Body of pancreas (tissue), 4 donors: Measurements from ENCODE around the gene RBBP8NL.

ENCODE experiments used
- POLR2A ChIP-seq, 3 donors: fragments of 450-650 bp; IDR thresholded peaks; one replicate each; pipeline ENCODE4 v1.6.1; 2016; ENCODE audit warnings: antibody characterized with exemption in 3 of 3, mild to moderate bottlenecking in 2 of 3
- TF ChIP-seq, protein P1 (sequence below), 7 experiments: fragments of 450-650 bp in 4 of 7; fragments of 200-600 bp in 3 of 7; sonication (generic) in 3 of 7; IDR thresholded peaks; one replicate each; pipeline ENCODE4 v1.5.1; 2016 to 2019; ENCODE audit warnings: antibody characterized with exemption in 7 of 7

DNA sequence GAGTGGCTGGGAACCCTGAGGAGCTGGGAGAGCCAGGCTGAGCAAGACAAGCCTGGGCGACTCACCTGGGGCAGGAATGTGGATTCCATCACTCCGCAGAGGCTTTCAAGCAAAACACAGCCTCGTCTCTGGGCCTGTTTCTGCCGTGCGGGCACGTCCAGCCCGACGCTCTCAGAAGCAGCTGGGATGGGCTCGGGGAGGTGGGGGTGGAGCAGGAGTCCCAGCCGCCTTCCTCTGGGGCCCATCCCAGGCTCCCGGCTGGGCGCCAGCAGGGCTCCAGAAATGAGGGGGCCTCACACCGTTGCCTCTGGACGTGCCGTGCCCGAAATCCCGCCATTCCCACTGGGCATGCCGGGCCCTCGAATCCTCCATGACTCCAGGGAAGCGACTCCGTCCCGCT is 49.1 kb downstream of the RBBP8NL start:
- no peak for TF ChIP-seq POLR2A (IDR thresholded peaks at IDR 0.05)
- TF ChIP-seq, protein P1, sequence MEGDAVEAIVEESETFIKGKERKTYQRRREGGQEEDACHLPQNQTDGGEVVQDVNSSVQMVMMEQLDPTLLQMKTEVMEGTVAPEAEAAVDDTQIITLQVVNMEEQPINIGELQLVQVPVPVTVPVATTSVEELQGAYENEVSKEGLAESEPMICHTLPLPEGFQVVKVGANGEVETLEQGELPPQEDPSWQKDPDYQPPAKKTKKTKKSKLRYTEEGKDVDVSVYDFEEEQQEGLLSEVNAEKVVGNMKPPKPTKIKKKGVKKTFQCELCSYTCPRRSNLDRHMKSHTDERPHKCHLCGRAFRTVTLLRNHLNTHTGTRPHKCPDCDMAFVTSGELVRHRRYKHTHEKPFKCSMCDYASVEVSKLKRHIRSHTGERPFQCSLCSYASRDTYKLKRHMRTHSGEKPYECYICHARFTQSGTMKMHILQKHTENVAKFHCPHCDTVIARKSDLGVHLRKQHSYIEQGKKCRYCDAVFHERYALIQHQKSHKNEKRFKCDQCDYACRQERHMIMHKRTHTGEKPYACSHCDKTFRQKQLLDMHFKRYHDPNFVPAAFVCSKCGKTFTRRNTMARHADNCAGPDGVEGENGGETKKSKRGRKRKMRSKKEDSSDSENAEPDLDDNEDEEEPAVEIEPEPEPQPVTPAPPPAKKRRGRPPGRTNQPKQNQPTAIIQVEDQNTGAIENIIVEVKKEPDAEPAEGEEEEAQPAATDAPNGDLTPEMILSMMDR (IDR thresholded peaks at IDR 0.05), result no peak
